ENCODE results near the gene CHCHD10.

- TF ChIP-seq POLR2A (IDR thresholded peaks at IDR 0.05) = no peak
- no peak for TF ChIP-seq CTCF (IDR thresholded peaks at IDR 0.05)
- TF ChIP-seq POLR2AphosphoS5 (IDR thresholded peaks at IDR 0.05; ENCODE audit: insufficient read depth in 1 of 2, low read depth in 1 of 2) = no peak
Observed at GRCh38 chr22:23787600-23787896, 19.8 kb upstream of the CHCHD10 start.
